Fibroblast of skin of left quadriceps (primary cell): ENCODE results near the gene TTC7B.

Experiments
- DNase-seq, 2 experiments: peaks; one replicate each; pipeline ENCODE4 v3.0.0-alpha.2; 2013; ENCODE audit warnings: low read depth in 2 of 2

TTC7B gene

GRCh38 chr14:90559811-90560492, 256.3 kb downstream of the TTC7B start:
- no peak for DNase-seq

- no peak for DNase-seq
Measured at GRCh38 chr14:90558983-90559590, 257.1 kb downstream of the TTC7B start.

GRCh38 chr14:90558041-90558982, 257.9 kb downstream of the TTC7B start:
- DNase-seq, result no peak

GRCh38 chr14:90557516-90557915, 258.7 kb downstream of the TTC7B start:
- DNase-seq, result no peak

GRCh38 chr14:90556666-90557450, 259.4 kb downstream of the TTC7B start:
- no peak for DNase-seq

GRCh38 chr14:90556012-90556477, 260.2 kb downstream of the TTC7B start:
- peak in 1 of 2 experiments; percentile 2 for DNase-seq

- no peak for DNase-seq
Measured at GRCh38 chr14:90555126-90556011, 260.9 kb downstream of the TTC7B start.

- DNase-seq, result no peak
Measured at GRCh38 chr14:90554341-90554740, 261.9 kb downstream of the TTC7B start.

- DNase-seq, result no peak
Measured at GRCh38 chr14:90553921-90554336, 262.3 kb downstream of the TTC7B start.

- no peak for DNase-seq
Measured at GRCh38 chr14:90553298-90553920, 262.8 kb downstream of the TTC7B start.

GRCh38 chr14:90552465-90553297, 263.5 kb downstream of the TTC7B start:
- no peak for DNase-seq

GRCh38 chr14:90551733-90552464, 264.3 kb downstream of the TTC7B start:
- DNase-seq, result no peak

GRCh38 chr14:90551070-90551704, 265.0 kb downstream of the TTC7B start:
- DNase-seq, result peak in 1 of 2 experiments; percentile 4

- no peak for DNase-seq
Measured at GRCh38 chr14:90549794-90550641, 266.2 kb downstream of the TTC7B start.

GRCh38 chr14:90548455-90548854, 267.8 kb downstream of the TTC7B start:
- DNase-seq, result no peak

- DNase-seq, result no peak
Measured at GRCh38 chr14:90547968-90548367, 268.3 kb downstream of the TTC7B start.

- no peak for DNase-seq
Measured at GRCh38 chr14:90547250-90547649, 269.0 kb downstream of the TTC7B start.
